ENCODE measurements around the gene ACAD9. TPM values are rescaled to one million over a fixed set of nuclear protein-coding genes. Genes with fewer than 3 reads are reported as not detected.

The ACAD9 gene
- total and polyA plus RNA-seq, 2 donors (not counting 1 experiment from before 2014, with no cell fraction given), result 33.6 to 57.6 TPM

GRCh38 chr3:128861491-128861890 is 17.9 kb upstream of the ACAD9 start:
- Histone ChIP-seq H3K4me3 (ENCODE audit: control extremely low read depth in 1 of 5, extremely low read depth in 1 of 5, insufficient read depth in 1 of 5, low read depth in 2 of 5, low read length in 4 of 5) (no peak overlapping the region), H3K27ac (ENCODE audit: low read length in 2 of 2) (no peak overlapping the region), H3K4me1 (ENCODE audit: control insufficient read depth in 2 of 2, insufficient read depth in 2 of 2, low read length in 2 of 2) (no peaks in the 10 kb centered on the region), H3K9ac (ENCODE audit: low read length) (no peak overlapping the region), H3K36me3 (replicated peaks in 1 of 2; ENCODE audit: control extremely low read depth in 1 of 2, control insufficient read depth in 1 of 2, extremely low read depth in 1 of 2, insufficient read depth in 2 of 2, low read length in 1 of 2) (no peaks in the 10 kb centered on the region), H3K9me3 (ENCODE audit: control extremely low read depth in 1 of 3, control insufficient read depth in 2 of 3, insufficient read depth in 1 of 3, low read length in 2 of 3) (peaks cover 0 to 55% (median 34%) of the 10 kb centered on the region in 3 donors), H3K4me2 (replicated peaks; ENCODE audit: low read depth, low read length, poor library complexity, severe bottlenecking) (no peak overlapping the region), H3K27me3 (replicated peaks in 1 of 4; ENCODE audit: control extremely low read depth in 1 of 4, control insufficient read depth in 3 of 4, insufficient read depth in 4 of 4, low read length in 3 of 4) (no peaks in the 10 kb centered on the region), H4K20me1 (ENCODE audit: control insufficient read depth, insufficient read depth, low read length, poor library complexity, severe bottlenecking) (no peaks in the 10 kb centered on the region), H3K79me2 (ENCODE audit: control insufficient read depth, insufficient read depth, low read length) (no peaks in the 10 kb centered on the region), H2AFZ (ENCODE audit: insufficient read depth, low read depth, low read length, poor library complexity, severe bottlenecking) (no peak overlapping the region)
- DNase-seq (no peak), ATAC-seq (ENCODE audit: low read depth) (no peak)
- 89% methylated on average over 6 of the region's 6 CpGs for WGBS (ENCODE audit: insufficient coverage)
- ChIA-PET CTCF (no interaction called here), POLR2A (no interaction called here)
- no peak for TF ChIP-seq EZH2 (IDR thresholded peaks at IDR 0.05; ENCODE audit: borderline replicate concordance, insufficient read depth, low read depth, low read length, poor library complexity, severe bottlenecking)
- TF ChIP-seq CTCF (IDR thresholded peaks at IDR 0.05), result no peak
- intact Hi-C loops (cut with micrococcal nuclease), result no loop called here
- Mint-ChIP-seq H3K4me3 (no peak overlapping the region), H3K4me1 (no peaks in the 10 kb centered on the region), H3K27ac (no peak overlapping the region), H3K9me3 (ENCODE audit: insufficient read depth) (peaks cover 15% of the 10 kb centered on the region), H3K27me3 (no peaks in the 10 kb centered on the region)

GRCh38 chr3:128863560-128863959 is 15.9 kb upstream of the ACAD9 start:
- ATAC-seq (ENCODE audit: low read depth) (no peak), DNase-seq (no peak)
- Histone ChIP-seq H3K79me2 (ENCODE audit: control insufficient read depth, insufficient read depth, low read length) (no peaks in the 10 kb centered on the region), H3K9ac (ENCODE audit: low read length) (no peak overlapping the region), H3K9me3 (ENCODE audit: control extremely low read depth in 1 of 3, control insufficient read depth in 2 of 3, insufficient read depth in 1 of 3, low read length in 2 of 3) (peaks cover 0 to 34% (median 26%) of the 10 kb centered on the region in 3 donors), H3K27me3 (replicated peaks in 1 of 4; ENCODE audit: control extremely low read depth in 1 of 4, control insufficient read depth in 3 of 4, insufficient read depth in 4 of 4, low read length in 3 of 4) (no peaks in the 10 kb centered on the region), H2AFZ (ENCODE audit: insufficient read depth, low read depth, low read length, poor library complexity, severe bottlenecking) (no peak overlapping the region), H4K20me1 (ENCODE audit: control insufficient read depth, insufficient read depth, low read length, poor library complexity, severe bottlenecking) (no peaks in the 10 kb centered on the region), H3K4me1 (ENCODE audit: control insufficient read depth in 2 of 2, insufficient read depth in 2 of 2, low read length in 2 of 2) (no peaks in the 10 kb centered on the region), H3K4me3 (ENCODE audit: control extremely low read depth in 1 of 5, extremely low read depth in 1 of 5, insufficient read depth in 1 of 5, low read depth in 2 of 5, low read length in 4 of 5) (no peak overlapping the region), H3K36me3 (replicated peaks in 1 of 2; ENCODE audit: control extremely low read depth in 1 of 2, control insufficient read depth in 1 of 2, extremely low read depth in 1 of 2, insufficient read depth in 2 of 2, low read length in 1 of 2) (no peaks in the 10 kb centered on the region), H3K4me2 (replicated peaks; ENCODE audit: low read depth, low read length, poor library complexity, severe bottlenecking) (no peak overlapping the region), H3K27ac (ENCODE audit: low read length in 2 of 2) (no peak overlapping the region)
- Mint-ChIP-seq H3K4me3 (no peak overlapping the region), H3K4me1 (no peaks in the 10 kb centered on the region), H3K27ac (no peak overlapping the region), H3K27me3 (no peaks in the 10 kb centered on the region), H3K9me3 (ENCODE audit: insufficient read depth) (peaks cover 9% of the 10 kb centered on the region)
- ChIA-PET POLR2A (no interaction called here), CTCF (no interaction called here)
- no CpG with 5 or more reads among the region's 3 CpGs for WGBS (ENCODE audit: insufficient coverage)
- intact Hi-C loops (cut with micrococcal nuclease), result no loop called here
- TF ChIP-seq CTCF (IDR thresholded peaks at IDR 0.05) (no peak), EZH2 (IDR thresholded peaks at IDR 0.05; ENCODE audit: borderline replicate concordance, insufficient read depth, low read depth, low read length, poor library complexity, severe bottlenecking) (no peak)

All from B cell (primary cell).